H1 (cell line): ENCODE measurements around the gene CROCC2. TPM values are rescaled to one million over a fixed set of nuclear protein-coding genes. Genes with fewer than 3 reads are reported as not detected.

Source experiments
- CTCF ChIA-PET: fragments of 300-600 bp; sonication (Branson Sonifier 250); formaldehyde crosslinking; loops from one replicate; lab custom pipeline; 2021; ENCODE audit not compliant: partially characterized antibody; lab: Charles Lee
- POLR2A ChIA-PET: fragments of 300-600 bp; sonication (Branson Sonifier 250); formaldehyde crosslinking; loops from one replicate; lab custom pipeline; 2021; ENCODE audit warnings: inconsistent platforms; ENCODE audit not compliant: partially characterized antibody; lab: Charles Lee
- DNase-seq, 2 experiments: peaks; one replicate each; pipeline versions ENCODE4 v3.0.0 to v3.0.0-alpha.2; 2010 to 2022; ENCODE audit warnings: low spot score in 2 of 2, low read depth in 1 of 2, mixed read lengths in 1 of 2
- FAIRE-seq: peaks from 2 replicates; lab custom pipeline; 2011; peaks lifted over from hg19 to GRCh38; lab: Jason Lieb, UNC
- H2AFZ ChIP-seq: 2 replicates; pipeline ENCODE4 v1.8.1; 2012; ENCODE audit warnings: low read length, inconsistent platforms
- H2AK5ac ChIP-seq: 2 replicates; pipeline ENCODE4 v1.6.1; 2013; ENCODE audit warnings: low read depth, low read length
- H2BK120ac ChIP-seq: replicated peaks from 2 replicates; pipeline ENCODE3; 2013; ENCODE audit warnings: low read depth, low read length, inconsistent platforms
- H2BK12ac ChIP-seq: 2 replicates; pipeline ENCODE4 v1.6.1; 2013; ENCODE audit warnings: low read depth, low read length
- H2BK15ac ChIP-seq: 2 replicates; pipeline ENCODE4 v1.6.1; 2013; ENCODE audit warnings: low read length
- H2BK20ac ChIP-seq: 2 replicates; pipeline ENCODE4 v1.6.1; 2013; ENCODE audit warnings: low read length
- H2BK5ac ChIP-seq: 2 replicates; pipeline ENCODE4 v1.6.1; 2013; ENCODE audit warnings: low read depth, low read length
- H3K14ac ChIP-seq: 2 replicates; pipeline ENCODE4 v1.6.1; 2013; ENCODE audit warnings: inconsistent platforms; ENCODE audit not compliant: insufficient read length
- H3K18ac ChIP-seq: 2 replicates; pipeline ENCODE4 v1.6.1; 2013; ENCODE audit warnings: low read length; ENCODE audit errors: extremely low read depth
- H3K23ac ChIP-seq: 2 replicates; pipeline ENCODE4 v1.6.1; 2013; ENCODE audit warnings: inconsistent platforms; ENCODE audit not compliant: insufficient read length
- H3K23me2 ChIP-seq: 2 replicates; pipeline ENCODE4 v1.6.1; 2013; ENCODE audit warnings: low read depth, low read length
- H3K27ac ChIP-seq: 2 replicates; pipeline ENCODE4 v1.6.1; 2011; ENCODE audit warnings: low read depth, low read length, inconsistent platforms
- H3K27me3 ChIP-seq, 4 experiments: replicated peaks in 1 of 4; 1 replicate in 1 of 4; 2 replicates in 3 of 4; pipeline versions ENCODE4 v1.6.1 to v1.8.1; 2011 to 2013; ENCODE audit warnings: low read length in 3 of 4, mild to moderate bottlenecking in 3 of 4, inconsistent platforms in 2 of 4, mixed read lengths in 2 of 4, moderate library complexity in 1 of 4; ENCODE audit not compliant: control insufficient read depth in 3 of 4, insufficient read depth in 3 of 4; ENCODE audit errors: extremely low read depth in 1 of 4
- H3K36me3 ChIP-seq, 4 experiments: 2 replicates each; pipeline versions ENCODE4 v1.6.1 to v1.8.1; 2011 to 2013; ENCODE audit warnings: mild to moderate bottlenecking in 4 of 4, low read length in 3 of 4, moderate library complexity in 2 of 4, control low read depth in 1 of 4, inconsistent platforms in 1 of 4; ENCODE audit not compliant: insufficient read depth in 4 of 4, control insufficient read depth in 2 of 4
- H3K4ac ChIP-seq: replicated peaks from 2 replicates; pipeline ENCODE3; 2013; ENCODE audit warnings: low read length, low read depth, mixed read lengths, inconsistent platforms; ENCODE audit not compliant: insufficient read length
- H3K4me1 ChIP-seq, 4 experiments: replicated peaks in 1 of 4; 1 replicate in 1 of 4; 2 replicates in 3 of 4; pipeline versions ENCODE4 v1.6.1 to v1.8.1; 2011 to 2013; ENCODE audit warnings: low read length in 3 of 4, inconsistent platforms in 2 of 4, mixed read lengths in 1 of 4; ENCODE audit not compliant: insufficient read depth in 4 of 4, control insufficient read depth in 3 of 4
- H3K4me2 ChIP-seq, 2 experiments: 2 replicates each; pipeline versions ENCODE4 v1.6.1 to v1.8.1; 2011 to 2013; ENCODE audit warnings: low read depth in 2 of 2, low read length in 2 of 2, control low read depth in 1 of 2, inconsistent platforms in 1 of 2, mild to moderate bottlenecking in 1 of 2; ENCODE audit not compliant: insufficient read depth in 1 of 2
- H3K4me3 ChIP-seq, 4 experiments: fragments of 200-600, 300-600 bp in 1 of 4; sonication (generic), shearing (Covaris generic), sonication (Bioruptor Twin) in 1 of 4; 2 replicates each; pipeline versions ENCODE4 v1.5.1 to v1.8.1; 2011 to 2016; ENCODE audit warnings: low read length in 4 of 4, low read depth in 3 of 4, control low read depth in 2 of 4, inconsistent platforms in 2 of 4, mild to moderate bottlenecking in 2 of 4, mixed read lengths in 1 of 4, moderate library complexity in 1 of 4; ENCODE audit not compliant: insufficient read depth in 2 of 4; ENCODE audit errors: extremely low read depth in 1 of 4
- H3K56ac ChIP-seq: replicated peaks from 2 replicates; pipeline ENCODE3; 2013; ENCODE audit warnings: low read depth, mild to moderate bottlenecking, mixed read lengths, low read length, inconsistent platforms; ENCODE audit not compliant: insufficient read length
- H3K79me1 ChIP-seq: 2 replicates; pipeline ENCODE4 v1.6.1; 2013; ENCODE audit warnings: low read depth, low read length, control low read depth
- H3K79me2 ChIP-seq, 2 experiments: 2 replicates each; pipeline versions ENCODE4 v1.6.1 to v1.8.1; 2012 to 2013; ENCODE audit warnings: low read length in 2 of 2, mild to moderate bottlenecking in 2 of 2, inconsistent platforms in 1 of 2; ENCODE audit not compliant: insufficient read depth in 2 of 2, control insufficient read depth in 1 of 2
- H3K9ac ChIP-seq, 4 experiments: replicated peaks in 1 of 4; 1 replicate in 1 of 4; 2 replicates in 3 of 4; pipeline versions ENCODE4 v1.6.1 to v1.8.1; 2011 to 2013; ENCODE audit warnings: low read depth in 3 of 4, low read length in 3 of 4, control low read depth in 2 of 4, mild to moderate bottlenecking in 2 of 4, moderate library complexity in 2 of 4, inconsistent platforms in 1 of 4; ENCODE audit errors: extremely low read depth in 1 of 4
- H3K9me3 ChIP-seq, 2 experiments: 2 replicates each; pipeline versions ENCODE4 v1.6.1 to v1.8.1; 2012 to 2013; ENCODE audit warnings: mild to moderate bottlenecking in 2 of 2, moderate library complexity in 2 of 2, control low read depth in 1 of 2, inconsistent platforms in 1 of 2, low read depth in 1 of 2, low read length in 1 of 2, mixed read lengths in 1 of 2; ENCODE audit not compliant: insufficient read depth in 2 of 2
- H4K20me1 ChIP-seq, 2 experiments: replicated peaks in 1 of 2; 2 replicates each; pipeline versions ENCODE3 to v1.8.1; 2011 to 2013; ENCODE audit warnings: inconsistent platforms in 2 of 2, low read length in 2 of 2, mild to moderate bottlenecking in 1 of 2; ENCODE audit not compliant: insufficient read depth in 2 of 2, control insufficient read depth in 1 of 2
- H4K5ac ChIP-seq: 2 replicates; pipeline ENCODE4 v1.6.1; 2013; ENCODE audit warnings: low read length, low read depth, mixed read lengths, inconsistent platforms; ENCODE audit not compliant: insufficient read length
- H4K8ac ChIP-seq: 2 replicates; pipeline ENCODE4 v1.8.0; 2013; ENCODE audit warnings: mild to moderate bottlenecking, moderate library complexity, low read length, inconsistent platforms; ENCODE audit not compliant: insufficient read depth; ENCODE audit errors: extremely low read depth
- H4K91ac ChIP-seq: replicated peaks from 2 replicates; pipeline ENCODE3; 2013; ENCODE audit warnings: low read length, mixed read lengths, inconsistent platforms; ENCODE audit not compliant: insufficient read length
- ASH2L ChIP-seq: fragments of 200-600, 300-600 bp; sonication (generic); IDR thresholded peaks from one replicate; pipeline ENCODE4 v1.7.1; 2017; ENCODE audit warnings: low read length
- NRF1 ChIP-seq: IDR thresholded peaks from 2 replicates; pipeline ENCODE4 v1.6.1; 2011; ENCODE audit warnings: mild to moderate bottlenecking, low read depth, low read length, improper control_type of control experiment
- WGBS, 2 experiments: shearing (Covaris generic) in 1 of 2; methylation state at CpG; one replicate each; pipeline versions ENCODE4 v1.1.6 to v1.1.7; 2013 to 2015; ENCODE audit warnings: low lambda C conversion rate in 2 of 2, mixed read lengths in 2 of 2, inconsistent platforms in 1 of 2, low coverage in 1 of 2, missing lambda C conversion rate in 1 of 2; ENCODE audit not compliant: insufficient replicate concordance in 2 of 2, insufficient coverage in 1 of 2, insufficient read length in 1 of 2; ENCODE audit errors: extremely low coverage in 1 of 2, missing lambda C conversion rate in 1 of 2; 5-methylcytosine and 5-hydroxymethylcytosine counted together
- polyA plus RNA-seq, 7 experiments: library from polyadenylated mRNA; depleted of rRNA in 3 of 7; stranded (reverse) in 5 of 7; unstranded in 2 of 7; fragments of >200 nt in 5 of 7; fragments of 200-250 nt in 2 of 7; gene quantifications; 1 replicate in 5 of 7; 2 replicates in 1 of 7; 4 replicates in 1 of 7; pipeline versions ENCODE4 v1.2.1 to v1.2.3, GENCODE V29; 2011 to 2013; ENCODE audit warnings: missing spikeins in 2 of 7, mixed read lengths in 2 of 7
- total RNA-seq: library from RNA; stranded (reverse); fragmentation: NEBNext Ultra II Directional; extraction: Animal tissue kit (Norgen Biotek cat#: 25700); gene quantifications from 2 replicates; pipeline ENCODE4 v1.2.1, GENCODE V29; 2021

The CROCC2 gene
- total and polyA plus RNA-seq, 2 of the 8 experiments (the other 6 are each of a cell fraction or from before 2014, with no cell fraction given), result not detected

- FAIRE-seq (no peak), DNase-seq (no peak)
- no peak overlapping the region for H3K56ac ChIP-seq
- 88% methylated on average over 14 of the region's 15 CpGs; no CpG with 5 or more reads in 1 of the 2 experiments for WGBS, 2 experiments
- no peak overlapping the region for H4K5ac ChIP-seq
- H2AFZ ChIP-seq, result no peak overlapping the region
- no peak overlapping the region for H3K14ac ChIP-seq
- no peak overlapping the region for H2BK20ac ChIP-seq
- H2BK12ac ChIP-seq, result no peak overlapping the region
- H3K27me3 ChIP-seq, result no peaks in the 10 kb centered on the region
- CTCF ChIA-PET, result interaction anchor here (1.1 to 1.2 kb wide), 2 partner anchors 15 to 43 kb away, joined by 3 to 4 read pairs; no protein-coding TSS in a partner anchor
- no peak overlapping the region for H3K9ac ChIP-seq
- no peaks in the 10 kb centered on the region; a peak in 1 of 7 replicates for H3K4me1 ChIP-seq
- H4K20me1 ChIP-seq, result no peaks in the 10 kb centered on the region
- no peak overlapping the region for H2BK120ac ChIP-seq
- no peak overlapping the region for H3K4me2 ChIP-seq
- H2AK5ac ChIP-seq, result no peak overlapping the region
- no peaks in the 10 kb centered on the region for H3K9me3 ChIP-seq
- POLR2A ChIA-PET, result no interaction called here
- H3K4me3 ChIP-seq, result no peak overlapping the region
- H3K79me1 ChIP-seq, result no peaks in the 10 kb centered on the region
- no peak overlapping the region for H3K18ac ChIP-seq
- no peak overlapping the region for H3K27ac ChIP-seq
- H4K91ac ChIP-seq, result no peak overlapping the region
- H3K4ac ChIP-seq, result no peak overlapping the region
- no peaks in the 10 kb centered on the region for H3K79me2 ChIP-seq
- H3K23ac ChIP-seq, result no peak overlapping the region
- no peak overlapping the region for H2BK5ac ChIP-seq
- H4K8ac ChIP-seq, result no peak overlapping the region
- no peaks in the 10 kb centered on the region for H3K36me3 ChIP-seq
- no peaks in the 10 kb centered on the region for H3K23me2 ChIP-seq
- H2BK15ac ChIP-seq, result no peak overlapping the region
- TF ChIP-seq ASH2L (no peak), NRF1 (no peak)
These were observed 62.8 kb downstream of the CROCC2 start for GRCh38 chr2:240968731-240969624.
